WTC11 (cell line): Measurements from ENCODE around the gene OBP2B. TPM values are rescaled to one million over a fixed set of nuclear protein-coding genes. Genes with fewer than 3 reads are reported as not detected.

ENCODE experiments used
- ATAC-seq: fragments of 200-7000 bp; cut with Tn5 transposase; 2 replicates; pipeline ENCODE4 v1.10.0; 2021; ENCODE audit warnings: mild to moderate bottlenecking, moderate library complexity
- CTCF ChIA-PET: fragments of 300-600 bp; sonication (Branson Sonifier 250); formaldehyde crosslinking; loops from one replicate; lab custom pipeline; 2021; ENCODE audit warnings: antibody characterized with exemption; lab: Charles Lee
- POLR2A ChIA-PET: fragments of 350-600 bp; sonication (Branson Sonifier 250); formaldehyde crosslinking; loops from one replicate; lab custom pipeline; 2021; ENCODE audit warnings: antibody characterized with exemption; lab: Charles Lee
- DNase-seq: peaks from one replicate; pipeline ENCODE4 v3.0.0; 2021; ENCODE audit warnings: low spot score
- H3K27ac Mint-ChIP-seq: 2 replicates; pipeline ENCODE4 v1.8.0; 2021; ENCODE audit warnings: mixed read lengths
- H3K27me3 Mint-ChIP-seq: 2 replicates; pipeline ENCODE4 v1.8.0; 2021; ENCODE audit warnings: low read depth, mild to moderate bottlenecking, moderate library complexity, mixed read lengths
- H3K36me3 Mint-ChIP-seq: 2 replicates; pipeline ENCODE4 v1.8.0; 2021; ENCODE audit warnings: mixed read lengths
- H3K4me1 Mint-ChIP-seq: 2 replicates; pipeline ENCODE4 v1.8.0; 2022; ENCODE audit warnings: mixed read lengths
- H3K4me3 Mint-ChIP-seq: 2 replicates; pipeline ENCODE4 v1.8.0; 2021; ENCODE audit warnings: mild to moderate bottlenecking, moderate library complexity, mixed read lengths
- H3K9me3 Mint-ChIP-seq: 2 replicates; pipeline ENCODE4 v1.8.0; 2021; ENCODE audit warnings: mixed read lengths
- AFF4 ChIP-seq: sonication (generic); formaldehyde crosslinking; IDR thresholded peaks from 2 replicates; pipeline ENCODE4 v1.8.1; 2023; ENCODE audit warnings: mild to moderate bottlenecking, missing genetic modification reagents, borderline replicate concordance
- ATF1 ChIP-seq: sonication (generic); formaldehyde crosslinking; IDR thresholded peaks from 2 replicates; pipeline ENCODE4 v1.8.1; 2023; ENCODE audit warnings: mild to moderate bottlenecking, moderate library complexity, missing genetic modification reagents
- CBFB ChIP-seq: sonication (generic); formaldehyde crosslinking; IDR thresholded peaks from 2 replicates; pipeline ENCODE4 v1.8.1; 2022; ENCODE audit warnings: mild to moderate bottlenecking, low read depth, missing genetic modification reagents
- E2F1 ChIP-seq: sonication (generic); formaldehyde crosslinking; IDR thresholded peaks from 2 replicates; pipeline ENCODE4 v1.8.0; 2022; ENCODE audit warnings: mild to moderate bottlenecking, missing genetic modification reagents
- EMX1 ChIP-seq: fragments of 250-450 bp; sonication (Bioruptor Pico); IDR thresholded peaks from 2 replicates; pipeline ENCODE4 v1.8.0; 2021; ENCODE audit warnings: mild to moderate bottlenecking
- FOXK1 ChIP-seq: sonication (generic); formaldehyde crosslinking; IDR thresholded peaks from 2 replicates; pipeline ENCODE4 v1.8.0; 2022; ENCODE audit warnings: mild to moderate bottlenecking, moderate library complexity, missing genetic modification reagents
- GRHL2 ChIP-seq: fragments of 250-450 bp; sonication (Bioruptor Pico); IDR thresholded peaks from 2 replicates; pipeline ENCODE4 v1.8.0; 2022; ENCODE audit warnings: mild to moderate bottlenecking, moderate library complexity; ENCODE audit not compliant: insufficient replicate concordance, severe bottlenecking
- NR2C2 ChIP-seq: sonication (generic); formaldehyde crosslinking; IDR thresholded peaks from 2 replicates; pipeline ENCODE4 v1.8.0; 2022; ENCODE audit warnings: mild to moderate bottlenecking, missing genetic modification reagents
- OVOL2 ChIP-seq: fragments of 250-450 bp; sonication (Bioruptor Pico); IDR thresholded peaks from 2 replicates; pipeline ENCODE4 v1.9.0; 2021; ENCODE audit warnings: mild to moderate bottlenecking, borderline replicate concordance
- RELA ChIP-seq: sonication (generic); formaldehyde crosslinking; IDR thresholded peaks from 2 replicates; pipeline ENCODE4 v1.8.1; 2022; ENCODE audit warnings: missing genetic modification reagents, mild to moderate bottlenecking, borderline replicate concordance
- SMAD3 ChIP-seq: sonication (generic); formaldehyde crosslinking; IDR thresholded peaks from 2 replicates; pipeline ENCODE4 v1.8.0; 2022; ENCODE audit warnings: missing genetic modification reagents, mild to moderate bottlenecking, borderline replicate concordance
- SMAD4 ChIP-seq: sonication (generic); formaldehyde crosslinking; IDR thresholded peaks from 2 replicates; pipeline ENCODE4 v1.8.0; 2022; ENCODE audit warnings: mild to moderate bottlenecking, missing genetic modification reagents
- TEAD4 ChIP-seq: sonication (generic); formaldehyde crosslinking; IDR thresholded peaks from 2 replicates; pipeline ENCODE4 v1.8.0; 2022; ENCODE audit warnings: mild to moderate bottlenecking, missing genetic modification reagents
- ZNF219 ChIP-seq: sonication (generic); formaldehyde crosslinking; IDR thresholded peaks from 2 replicates; pipeline ENCODE4 v1.8.0; 2023; ENCODE audit warnings: missing genetic modification reagents, mild to moderate bottlenecking, borderline replicate concordance
- ZSCAN18 ChIP-seq: fragments of 250-450 bp; sonication (Bioruptor Pico); IDR thresholded peaks from 2 replicates; pipeline ENCODE4 v2.1.2; 2022; ENCODE audit warnings: mild to moderate bottlenecking, moderate library complexity
- total RNA-seq: library from RNA; stranded (reverse); gene quantifications from 3 replicates; pipeline ENCODE4 v1.2.3, GENCODE V29; 2021
- TF ChIP-seq, protein P1 (sequence below): fragments of 250-450 bp; sonication (Bioruptor Pico); IDR thresholded peaks from 2 replicates; pipeline ENCODE4 v1.9.0; 2021; ENCODE audit warnings: moderate library complexity, mild to moderate bottlenecking, inconsistent platforms, borderline replicate concordance
- TF ChIP-seq, protein P2 (sequence below): sonication (generic); formaldehyde crosslinking; IDR thresholded peaks from 2 replicates; pipeline ENCODE4 v1.8.1; 2023; ENCODE audit warnings: mild to moderate bottlenecking, missing genetic modification reagents, moderate library complexity
- TF ChIP-seq, protein P3 (sequence below): sonication (generic); formaldehyde crosslinking; IDR thresholded peaks from 2 replicates; pipeline ENCODE4 v1.8.0; 2022; ENCODE audit warnings: mild to moderate bottlenecking, missing genetic modification reagents

Gene OBP2B
- total RNA-seq, 1 experiment from 2014 or later: not detected

DNA sequence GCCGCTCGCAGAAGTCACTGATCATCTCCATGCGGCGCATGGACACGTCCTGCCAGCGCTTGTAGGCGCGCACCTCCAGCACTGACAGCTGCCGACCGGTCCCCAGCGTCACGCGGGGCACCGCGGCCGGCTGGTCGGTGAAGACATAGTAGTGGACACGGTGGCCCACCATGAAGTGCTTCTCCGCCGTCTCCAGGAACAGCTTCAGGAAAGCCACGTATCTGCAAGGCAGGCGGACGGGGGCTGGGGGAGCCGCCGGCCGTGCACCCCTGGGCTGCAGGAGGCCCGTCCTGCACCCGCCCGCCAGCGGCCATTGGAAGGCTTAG, 47.0 kb upstream of the OBP2B start:
- no peak for DNase-seq
- Mint-ChIP-seq H3K4me3 (no peak overlapping the region), H3K36me3 (no peaks in the 10 kb centered on the region), H3K27me3 (peaks cover 4% of the 10 kb centered on the region; the same call in 1 of the 2 replicates), H3K4me1 (peaks cover 11% of the 10 kb centered on the region), H3K9me3 (no peaks in the 10 kb centered on the region), H3K27ac (no peak overlapping the region)
- ChIA-PET CTCF (interaction anchor here (1.1 to 3.3 kb wide), 3 partner anchors 17 to 86 kb away, joined by 4 to 23 read pairs (median 7); no protein-coding TSS in a partner anchor), POLR2A (interaction anchor here (0.6 kb wide), 1 partner anchor 13 kb away, joined by 6 read pairs; no protein-coding TSS in a partner anchor)
- no peak for ATAC-seq
- TF ChIP-seq, protein P1, sequence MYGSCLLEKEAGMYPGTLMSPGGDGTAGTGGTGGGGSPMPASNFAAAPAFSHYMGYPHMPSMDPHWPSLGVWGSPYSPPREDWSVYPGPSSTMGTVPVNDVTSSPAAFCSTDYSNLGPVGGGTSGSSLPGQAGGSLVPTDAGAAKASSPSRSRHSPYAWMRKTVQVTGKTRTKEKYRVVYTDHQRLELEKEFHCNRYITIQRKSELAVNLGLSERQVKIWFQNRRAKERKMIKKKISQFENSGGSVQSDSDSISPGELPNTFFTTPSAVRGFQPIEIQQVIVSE (CRISPR knock-in tag): no peak

- Mint-ChIP-seq H3K27me3 (peaks cover 3% of the 10 kb centered on the region; the same call in 1 of the 2 replicates), H3K9me3 (no peaks in the 10 kb centered on the region), H3K4me3 (no peak overlapping the region), H3K27ac (no peak overlapping the region), H3K4me1 (peaks cover 12% of the 10 kb centered on the region), H3K36me3 (no peaks in the 10 kb centered on the region)
- ChIA-PET POLR2A (interaction anchor here (0.6 kb wide), 1 partner anchor 14 kb away, joined by 6 read pairs; no protein-coding TSS in a partner anchor), CTCF (interaction anchor here (3.3 kb wide), 1 partner anchor 17 kb away, joined by 23 read pairs; no protein-coding TSS in a partner anchor)
- no peak for ATAC-seq
- TF ChIP-seq NR2C2 (CRISPR knock-in tag) (no peak), SMAD3 (no peak), GRHL2 (CRISPR knock-in tag) (no peak), OVOL2 (CRISPR knock-in tag) (no peak), CBFB (CRISPR knock-in tag) (no peak), FOXK1 (CRISPR knock-in tag) (no peak), E2F1 (CRISPR knock-in tag) (no peak)
- TF ChIP-seq, protein P2, sequence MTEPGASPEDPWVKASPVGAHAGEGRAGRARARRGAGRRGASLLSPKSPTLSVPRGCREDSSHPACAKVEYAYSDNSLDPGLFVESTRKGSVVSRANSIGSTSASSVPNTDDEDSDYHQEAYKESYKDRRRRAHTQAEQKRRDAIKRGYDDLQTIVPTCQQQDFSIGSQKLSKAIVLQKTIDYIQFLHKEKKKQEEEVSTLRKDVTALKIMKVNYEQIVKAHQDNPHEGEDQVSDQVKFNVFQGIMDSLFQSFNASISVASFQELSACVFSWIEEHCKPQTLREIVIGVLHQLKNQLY (CRISPR knock-in tag): no peak
- DNase-seq: no peak
Measured at GRCh38 chr9:133255371-133256135, 46.5 kb upstream of the OBP2B start.

DNA sequence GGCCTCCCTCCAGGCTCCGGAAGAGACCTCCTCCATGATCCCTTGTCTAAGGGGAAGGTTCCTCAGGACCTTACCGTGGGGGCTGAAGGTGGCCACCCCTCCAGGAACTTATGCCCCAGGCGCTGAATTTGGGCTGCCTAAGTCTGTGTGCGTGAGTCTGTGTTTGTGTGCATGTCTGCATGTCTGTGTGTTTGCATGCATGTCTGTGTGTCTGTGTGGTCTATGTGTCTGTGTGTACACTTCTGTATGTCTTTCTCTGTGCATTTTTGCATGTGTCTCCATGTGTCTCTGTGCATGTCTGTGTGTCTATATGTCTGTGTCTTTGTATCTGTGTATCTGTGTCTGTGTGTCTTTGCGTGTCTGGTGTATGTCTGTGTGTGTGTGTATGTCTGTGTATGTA, 45.4 kb upstream of the OBP2B start:
- no peak for DNase-seq
- peaks cover 15% of the 10 kb centered on the region for H3K4me1 Mint-ChIP-seq
- CTCF ChIA-PET: interaction anchor here (2.3 kb wide), 1 partner anchor 16 kb away, joined by 9 read pairs; no protein-coding TSS in a partner anchor
- no peak for ATAC-seq
- POLR2A ChIA-PET: no interaction called here
- no peak overlapping the region for H3K27ac Mint-ChIP-seq
- no peak for TF ChIP-seq EMX1
- H3K27me3 Mint-ChIP-seq: peaks cover 3% of the 10 kb centered on the region; the same call in 1 of the 2 replicates
- no peaks in the 10 kb centered on the region for H3K9me3 Mint-ChIP-seq
- H3K36me3 Mint-ChIP-seq: no peaks in the 10 kb centered on the region
- no peak overlapping the region for H3K4me3 Mint-ChIP-seq

- DNase-seq (no peak), ATAC-seq (no peak)
- no peak overlapping the region for H3K27ac Mint-ChIP-seq
- no peak overlapping the region for H3K4me3 Mint-ChIP-seq
- ChIA-PET CTCF (interaction anchor here (2.3 kb wide), 1 partner anchor 14 kb away, joined by 9 read pairs; no protein-coding TSS in a partner anchor), POLR2A (no interaction called here)
- no peaks in the 10 kb centered on the region for H3K9me3 Mint-ChIP-seq
- H3K4me1 Mint-ChIP-seq: peaks cover 15% of the 10 kb centered on the region
- TF ChIP-seq, protein P2 (CRISPR knock-in tag): no peak
- TF ChIP-seq, protein P3, sequence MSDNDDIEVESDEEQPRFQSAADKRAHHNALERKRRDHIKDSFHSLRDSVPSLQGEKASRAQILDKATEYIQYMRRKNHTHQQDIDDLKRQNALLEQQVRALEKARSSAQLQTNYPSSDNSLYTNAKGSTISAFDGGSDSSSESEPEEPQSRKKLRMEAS (CRISPR knock-in tag): no peak
- TF ChIP-seq RELA (CRISPR knock-in tag) (no peak), SMAD4 (CRISPR knock-in tag) (no peak), EMX1 (no peak), ZSCAN18 (CRISPR knock-in tag) (no peak), CBFB (CRISPR knock-in tag) (no peak), ATF1 (CRISPR knock-in tag) (no peak), AFF4 (CRISPR knock-in tag) (no peak), ZNF219 (CRISPR knock-in tag) (no peak), OVOL2 (CRISPR knock-in tag) (no peak), TEAD4 (CRISPR knock-in tag) (no peak)
- H3K36me3 Mint-ChIP-seq: no peaks in the 10 kb centered on the region
- H3K27me3 Mint-ChIP-seq: peaks cover 3% of the 10 kb centered on the region; the same call in 1 of the 2 replicates
Measured at GRCh38 chr9:133253268-133253667, 44.2 kb upstream of the OBP2B start.
